HG03280 (cell line): ENCODE data around the gene ZNF263.
"Not testable (repeated sequence)": the region's sequence is repeated elsewhere in the genome, so short reads cannot be mapped to it uniquely, and the experiment has no call there.

ENCODE experiments used
- ATAC-seq: cut with Tn5 transposase; IDR thresholded peaks from one replicate; pipeline ENCODE4 v1.9.1; 2021; ENCODE audit warnings: mild to moderate bottlenecking, moderate library complexity; ENCODE audit not compliant: unreplicated experiment

ZNF263 gene

GRCh38 chr16:3266873-3267537 lies 16.3 kb upstream of the ZNF263 start:
- no peak for ATAC-seq

- ATAC-seq: no peak
Measured at GRCh38 chr16:3268294-3268693, 15.0 kb upstream of the ZNF263 start.

GRCh38 chr16:3270718-3271117 lies 12.6 kb upstream of the ZNF263 start:
- ATAC-seq: not testable (repeated sequence)

GRCh38 chr16:3271281-3271680 lies 12.0 kb upstream of the ZNF263 start:
- not testable (repeated sequence) for ATAC-seq

GRCh38 chr16:3274490-3274889 lies 8.8 kb upstream of the ZNF263 start:
- no peak for ATAC-seq

GRCh38 chr16:3274947-3275346 lies 8.3 kb upstream of the ZNF263 start:
- ATAC-seq: no peak

GRCh38 chr16:3276679-3277078 lies 6.6 kb upstream of the ZNF263 start:
- no peak for ATAC-seq

- ATAC-seq: no peak
Measured at GRCh38 chr16:3281222-3281820, 2.0 kb upstream of the ZNF263 start.

GRCh38 chr16:3282103-3282729 lies 1.1 kb upstream of the ZNF263 start:
- peak; percentile 18 for ATAC-seq

- no peak for ATAC-seq
Measured at GRCh38 chr16:3283543-3284447, 504 bp downstream of the ZNF263 start.

GRCh38 chr16:3285131-3285530 lies 1.8 kb downstream of the ZNF263 start:
- no peak for ATAC-seq

GRCh38 chr16:3289998-3290673 lies 6.8 kb downstream of the ZNF263 start:
- no peak for ATAC-seq

GRCh38 chr16:3292604-3293003 lies 9.3 kb downstream of the ZNF263 start:
- ATAC-seq: no peak

GRCh38 chr16:3295209-3295608 lies 11.9 kb downstream of the ZNF263 start:
- no peak for ATAC-seq

GRCh38 chr16:3295783-3296182 lies 12.5 kb downstream of the ZNF263 start:
- ATAC-seq: no peak

- ATAC-seq: no peak
Measured at GRCh38 chr16:3304370-3304769, 21.1 kb downstream of the ZNF263 start.

GRCh38 chr16:3305109-3306068 lies 22.1 kb downstream of the ZNF263 start, which contains the start of the genes TIGD7 and ZNF75A:
Gene TIGD7, minus strand, starts transcription at chr16:3305430. Its CDS starts 4,816 bp downstream, at chr16:3300614.
Gene ZNF75A, plus strand, starts transcription at chr16:3305497. Its CDS starts 2,932 bp downstream, at chr16:3308429.
- peak; percentile 89 for ATAC-seq

GRCh38 chr16:3306078-3306477 lies 22.8 kb downstream of the ZNF263 start:
- ATAC-seq: no peak

- ATAC-seq: no peak
Measured at GRCh38 chr16:3311496-3311895, 28.2 kb downstream of the ZNF263 start.
